SK-N-SH (cell line): Measurements from ENCODE around the gene FLT1.

Experiments
- EZH2phosphoT487 ChIP-seq: fragments of 200-600 bp; sonication (generic); IDR thresholded peaks from 2 replicates; pipeline ENCODE4 v1.6.1; 2017; ENCODE audit warnings: low read depth, mixed run types, mild to moderate bottlenecking, antibody characterized with exemption, moderate library complexity, borderline replicate concordance
- TAF1 ChIP-seq: IDR thresholded peaks from 2 replicates; pipeline ENCODE4 v1.6.1; 2012; ENCODE audit warnings: low read depth, mild to moderate bottlenecking, low read length, moderate library complexity, borderline replicate concordance
- TF ChIP-seq, protein P1 (sequence below): fragments of 200-600 bp; sonication (generic); IDR thresholded peaks from 2 replicates; pipeline ENCODE4 v1.6.1; 2017; ENCODE audit warnings: antibody characterized with exemption, mild to moderate bottlenecking, moderate library complexity
- TF ChIP-seq, protein P2 (sequence below): fragments of 150-350 bp; IDR thresholded peaks from 2 replicates; pipeline ENCODE4 v1.6.1; 2016; ENCODE audit warnings: mild to moderate bottlenecking, low read depth, low read length
- TF ChIP-seq, protein P3 (sequence below): IDR thresholded peaks from 2 replicates; pipeline ENCODE4 v1.6.1; 2012; ENCODE audit warnings: mild to moderate bottlenecking, low read depth, low read length, moderate library complexity

DNA sequence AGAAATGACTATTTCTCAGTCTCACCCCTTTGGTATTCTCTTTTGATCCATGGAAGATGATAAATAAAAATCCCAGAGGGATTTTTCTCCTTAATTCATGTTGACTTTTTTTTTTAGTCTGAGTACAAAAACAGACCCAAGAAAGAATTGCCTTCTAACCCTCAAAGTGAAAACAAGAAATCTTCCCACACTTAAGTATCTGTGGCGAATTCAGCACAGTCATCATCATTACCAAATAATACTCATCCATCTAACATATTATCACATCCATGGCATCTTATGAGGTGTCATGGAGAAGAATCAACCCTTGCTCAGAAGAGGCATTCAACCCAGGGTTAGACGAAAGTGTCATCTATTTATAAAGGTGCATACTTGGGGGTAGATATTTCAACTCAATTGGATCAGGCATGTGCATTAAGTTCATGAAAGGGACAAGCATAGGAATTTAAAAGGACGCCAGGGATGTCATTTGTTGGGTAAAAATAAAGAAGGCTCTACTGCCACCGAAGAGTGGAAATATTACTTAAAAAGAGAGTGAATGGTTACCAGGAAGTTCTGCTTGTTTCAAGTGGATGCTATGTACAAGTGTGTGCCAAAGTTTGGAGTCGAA, 101.9 kb downstream of the FLT1 start:
- no peak for TF ChIP-seq EZH2phosphoT487
- TF ChIP-seq, protein P1, sequence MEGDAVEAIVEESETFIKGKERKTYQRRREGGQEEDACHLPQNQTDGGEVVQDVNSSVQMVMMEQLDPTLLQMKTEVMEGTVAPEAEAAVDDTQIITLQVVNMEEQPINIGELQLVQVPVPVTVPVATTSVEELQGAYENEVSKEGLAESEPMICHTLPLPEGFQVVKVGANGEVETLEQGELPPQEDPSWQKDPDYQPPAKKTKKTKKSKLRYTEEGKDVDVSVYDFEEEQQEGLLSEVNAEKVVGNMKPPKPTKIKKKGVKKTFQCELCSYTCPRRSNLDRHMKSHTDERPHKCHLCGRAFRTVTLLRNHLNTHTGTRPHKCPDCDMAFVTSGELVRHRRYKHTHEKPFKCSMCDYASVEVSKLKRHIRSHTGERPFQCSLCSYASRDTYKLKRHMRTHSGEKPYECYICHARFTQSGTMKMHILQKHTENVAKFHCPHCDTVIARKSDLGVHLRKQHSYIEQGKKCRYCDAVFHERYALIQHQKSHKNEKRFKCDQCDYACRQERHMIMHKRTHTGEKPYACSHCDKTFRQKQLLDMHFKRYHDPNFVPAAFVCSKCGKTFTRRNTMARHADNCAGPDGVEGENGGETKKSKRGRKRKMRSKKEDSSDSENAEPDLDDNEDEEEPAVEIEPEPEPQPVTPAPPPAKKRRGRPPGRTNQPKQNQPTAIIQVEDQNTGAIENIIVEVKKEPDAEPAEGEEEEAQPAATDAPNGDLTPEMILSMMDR: no peak
- TF ChIP-seq, protein P2, sequence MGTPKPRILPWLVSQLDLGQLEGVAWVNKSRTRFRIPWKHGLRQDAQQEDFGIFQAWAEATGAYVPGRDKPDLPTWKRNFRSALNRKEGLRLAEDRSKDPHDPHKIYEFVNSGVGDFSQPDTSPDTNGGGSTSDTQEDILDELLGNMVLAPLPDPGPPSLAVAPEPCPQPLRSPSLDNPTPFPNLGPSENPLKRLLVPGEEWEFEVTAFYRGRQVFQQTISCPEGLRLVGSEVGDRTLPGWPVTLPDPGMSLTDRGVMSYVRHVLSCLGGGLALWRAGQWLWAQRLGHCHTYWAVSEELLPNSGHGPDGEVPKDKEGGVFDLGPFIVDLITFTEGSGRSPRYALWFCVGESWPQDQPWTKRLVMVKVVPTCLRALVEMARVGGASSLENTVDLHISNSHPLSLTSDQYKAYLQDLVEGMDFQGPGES: no peak
- TF ChIP-seq TAF1: no peak
- TF ChIP-seq, protein P3, sequence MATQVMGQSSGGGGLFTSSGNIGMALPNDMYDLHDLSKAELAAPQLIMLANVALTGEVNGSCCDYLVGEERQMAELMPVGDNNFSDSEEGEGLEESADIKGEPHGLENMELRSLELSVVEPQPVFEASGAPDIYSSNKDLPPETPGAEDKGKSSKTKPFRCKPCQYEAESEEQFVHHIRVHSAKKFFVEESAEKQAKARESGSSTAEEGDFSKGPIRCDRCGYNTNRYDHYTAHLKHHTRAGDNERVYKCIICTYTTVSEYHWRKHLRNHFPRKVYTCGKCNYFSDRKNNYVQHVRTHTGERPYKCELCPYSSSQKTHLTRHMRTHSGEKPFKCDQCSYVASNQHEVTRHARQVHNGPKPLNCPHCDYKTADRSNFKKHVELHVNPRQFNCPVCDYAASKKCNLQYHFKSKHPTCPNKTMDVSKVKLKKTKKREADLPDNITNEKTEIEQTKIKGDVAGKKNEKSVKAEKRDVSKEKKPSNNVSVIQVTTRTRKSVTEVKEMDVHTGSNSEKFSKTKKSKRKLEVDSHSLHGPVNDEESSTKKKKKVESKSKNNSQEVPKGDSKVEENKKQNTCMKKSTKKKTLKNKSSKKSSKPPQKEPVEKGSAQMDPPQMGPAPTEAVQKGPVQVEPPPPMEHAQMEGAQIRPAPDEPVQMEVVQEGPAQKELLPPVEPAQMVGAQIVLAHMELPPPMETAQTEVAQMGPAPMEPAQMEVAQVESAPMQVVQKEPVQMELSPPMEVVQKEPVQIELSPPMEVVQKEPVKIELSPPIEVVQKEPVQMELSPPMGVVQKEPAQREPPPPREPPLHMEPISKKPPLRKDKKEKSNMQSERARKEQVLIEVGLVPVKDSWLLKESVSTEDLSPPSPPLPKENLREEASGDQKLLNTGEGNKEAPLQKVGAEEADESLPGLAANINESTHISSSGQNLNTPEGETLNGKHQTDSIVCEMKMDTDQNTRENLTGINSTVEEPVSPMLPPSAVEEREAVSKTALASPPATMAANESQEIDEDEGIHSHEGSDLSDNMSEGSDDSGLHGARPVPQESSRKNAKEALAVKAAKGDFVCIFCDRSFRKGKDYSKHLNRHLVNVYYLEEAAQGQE: no peak
